Measurements from ENCODE around the gene EVA1C.

EVA1C gene

DNA sequence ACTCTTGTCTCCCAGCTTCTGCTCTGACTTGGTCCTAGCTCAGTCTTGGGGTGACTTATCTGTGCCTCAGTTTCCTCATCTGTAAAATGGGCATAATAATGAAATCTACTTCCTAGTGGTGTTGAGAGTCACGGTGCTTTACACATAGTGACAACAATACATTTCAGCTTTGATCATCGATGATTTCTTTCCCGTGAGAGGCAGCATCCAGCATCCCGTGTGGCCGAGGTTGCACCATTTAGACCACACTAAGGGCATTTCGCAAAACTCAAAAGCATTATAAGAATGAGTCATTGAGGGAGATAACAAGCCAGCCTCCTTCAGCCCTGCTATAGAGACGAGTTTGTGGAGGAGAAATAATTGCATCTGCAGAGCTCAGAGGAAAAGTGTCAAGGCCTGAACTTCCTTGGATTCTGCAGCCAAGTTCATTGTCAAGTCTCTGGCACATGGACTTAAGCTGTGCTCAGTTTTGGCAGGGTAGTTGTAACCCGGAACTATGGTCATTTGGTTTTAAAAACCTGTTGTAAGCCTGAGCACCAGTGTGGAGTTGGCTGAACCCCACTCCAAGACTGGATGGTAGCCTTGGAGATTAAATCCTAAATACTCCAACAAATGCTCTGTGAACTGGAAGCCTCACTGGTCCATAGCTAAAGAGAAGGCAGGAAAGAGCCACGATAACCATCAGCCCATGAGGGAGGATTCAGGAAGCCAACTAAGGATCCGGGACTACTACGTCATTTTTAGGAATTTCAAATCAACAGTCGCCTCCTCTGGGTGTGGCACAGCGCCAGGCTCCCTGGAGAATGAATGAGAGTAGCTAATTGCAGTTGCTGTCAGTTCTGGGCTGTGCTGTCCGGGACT is 108.6 kb downstream of the EVA1C start:
- TF ChIP-seq FOXP2 (optimal IDR thresholded peaks at IDR 0.05; ENCODE audit: borderline replicate concordance, extremely low read depth, extremely low read length, insufficient read depth) (no peak), POLR2AphosphoS5 (IDR thresholded peaks at IDR 0.05; ENCODE audit: low read depth, low read length) (peak; percentile 72; the same call in 1 of the 2 replicates), SIN3A (IDR thresholded peaks at IDR 0.05; ENCODE audit: borderline replicate concordance, insufficient read depth, low read length) (peak; percentile 97; the same call in 1 of the 2 replicates), TAF1 (IDR thresholded peaks at IDR 0.05; ENCODE audit: borderline replicate concordance, insufficient read depth, low read length) (peak; percentile 74; the same call in 1 of the 2 replicates)
- TF ChIP-seq, protein P1, sequence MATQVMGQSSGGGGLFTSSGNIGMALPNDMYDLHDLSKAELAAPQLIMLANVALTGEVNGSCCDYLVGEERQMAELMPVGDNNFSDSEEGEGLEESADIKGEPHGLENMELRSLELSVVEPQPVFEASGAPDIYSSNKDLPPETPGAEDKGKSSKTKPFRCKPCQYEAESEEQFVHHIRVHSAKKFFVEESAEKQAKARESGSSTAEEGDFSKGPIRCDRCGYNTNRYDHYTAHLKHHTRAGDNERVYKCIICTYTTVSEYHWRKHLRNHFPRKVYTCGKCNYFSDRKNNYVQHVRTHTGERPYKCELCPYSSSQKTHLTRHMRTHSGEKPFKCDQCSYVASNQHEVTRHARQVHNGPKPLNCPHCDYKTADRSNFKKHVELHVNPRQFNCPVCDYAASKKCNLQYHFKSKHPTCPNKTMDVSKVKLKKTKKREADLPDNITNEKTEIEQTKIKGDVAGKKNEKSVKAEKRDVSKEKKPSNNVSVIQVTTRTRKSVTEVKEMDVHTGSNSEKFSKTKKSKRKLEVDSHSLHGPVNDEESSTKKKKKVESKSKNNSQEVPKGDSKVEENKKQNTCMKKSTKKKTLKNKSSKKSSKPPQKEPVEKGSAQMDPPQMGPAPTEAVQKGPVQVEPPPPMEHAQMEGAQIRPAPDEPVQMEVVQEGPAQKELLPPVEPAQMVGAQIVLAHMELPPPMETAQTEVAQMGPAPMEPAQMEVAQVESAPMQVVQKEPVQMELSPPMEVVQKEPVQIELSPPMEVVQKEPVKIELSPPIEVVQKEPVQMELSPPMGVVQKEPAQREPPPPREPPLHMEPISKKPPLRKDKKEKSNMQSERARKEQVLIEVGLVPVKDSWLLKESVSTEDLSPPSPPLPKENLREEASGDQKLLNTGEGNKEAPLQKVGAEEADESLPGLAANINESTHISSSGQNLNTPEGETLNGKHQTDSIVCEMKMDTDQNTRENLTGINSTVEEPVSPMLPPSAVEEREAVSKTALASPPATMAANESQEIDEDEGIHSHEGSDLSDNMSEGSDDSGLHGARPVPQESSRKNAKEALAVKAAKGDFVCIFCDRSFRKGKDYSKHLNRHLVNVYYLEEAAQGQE (IDR thresholded peaks at IDR 0.05; ENCODE audit: insufficient read depth in 1 of 2, low read depth in 2 of 2, low read length in 2 of 2), result peak in 1 of 2 experiments; percentile 70; a peak in 1 of 4 replicates

DNA sequence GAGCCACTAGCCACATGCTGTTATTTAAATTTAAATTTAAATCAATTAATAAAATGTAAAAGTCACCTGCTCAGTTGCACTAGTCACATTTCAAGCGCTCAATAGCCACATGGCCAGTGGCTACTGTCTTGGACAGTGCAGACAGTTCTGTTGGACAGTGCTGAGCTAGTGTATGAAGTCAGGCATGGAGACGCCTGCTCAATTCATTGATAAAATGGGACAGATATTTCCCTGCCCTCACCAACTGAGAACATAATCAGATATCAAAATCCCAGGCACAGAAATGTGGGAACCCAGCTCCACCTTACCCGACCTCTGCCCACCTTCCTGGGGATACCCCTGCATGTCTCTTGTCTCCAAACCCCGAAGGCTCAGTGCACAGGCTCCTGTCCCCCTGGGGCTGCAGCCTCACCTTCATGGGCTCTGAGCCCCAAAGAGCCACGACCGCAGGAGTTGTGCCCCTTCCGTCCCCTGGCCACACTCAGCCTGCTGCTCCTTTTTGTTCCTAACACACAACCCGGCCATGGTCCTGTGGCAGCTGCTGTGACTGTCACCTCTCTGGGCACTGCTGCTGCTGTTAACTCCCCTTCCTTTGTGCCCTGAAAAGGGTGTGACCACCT is 109.3 kb downstream of the EVA1C start:
- TF ChIP-seq SIN3A (IDR thresholded peaks at IDR 0.05; ENCODE audit: borderline replicate concordance, insufficient read depth, low read length), result no peak
- TF ChIP-seq FOXP2 (optimal IDR thresholded peaks at IDR 0.05; ENCODE audit: borderline replicate concordance, extremely low read depth, extremely low read length, insufficient read depth), result no peak
- no peak for TF ChIP-seq TAF1 (IDR thresholded peaks at IDR 0.05; ENCODE audit: borderline replicate concordance, insufficient read depth, low read length)
- TF ChIP-seq, protein P1 (IDR thresholded peaks at IDR 0.05; ENCODE audit: insufficient read depth in 1 of 2, low read depth in 2 of 2, low read length in 2 of 2), result 0 out of 4 replicates have a peak, but pooled peaks of 1 of the 2 experiments have one; percentile 4
- TF ChIP-seq POLR2AphosphoS5 (IDR thresholded peaks at IDR 0.05; ENCODE audit: low read depth, low read length), result peak; percentile 21; the same call in 1 of the 2 replicates

DNA sequence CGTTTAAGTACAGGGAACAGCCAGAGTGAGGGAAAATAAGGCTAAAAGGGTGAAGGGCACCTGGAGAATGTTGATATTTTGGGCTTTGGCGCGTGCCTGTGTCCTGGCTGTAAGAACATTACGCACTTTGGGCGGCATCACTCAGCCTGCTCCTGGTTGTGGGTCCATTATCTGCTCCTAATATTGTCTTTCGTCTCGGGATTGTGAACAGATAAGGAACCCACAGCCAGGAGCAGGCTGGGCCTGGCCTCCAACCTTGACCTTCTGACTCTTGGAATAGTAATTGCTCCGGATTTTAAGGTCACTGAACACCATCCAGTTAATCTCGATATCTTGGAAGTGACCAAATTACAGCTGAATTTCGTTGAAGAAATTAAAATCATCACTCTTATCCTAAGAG is 111.0 kb downstream of the EVA1C start:
- TF ChIP-seq POLR2AphosphoS5 (IDR thresholded peaks at IDR 0.05; ENCODE audit: low read depth, low read length) (no peak), SIN3A (IDR thresholded peaks at IDR 0.05; ENCODE audit: borderline replicate concordance, insufficient read depth, low read length) (no peak), FOXP2 (optimal IDR thresholded peaks at IDR 0.05; ENCODE audit: borderline replicate concordance, extremely low read depth, extremely low read length, insufficient read depth) (no peak), TAF1 (IDR thresholded peaks at IDR 0.05; ENCODE audit: borderline replicate concordance, insufficient read depth, low read length) (no peak)
- TF ChIP-seq, protein P1 (IDR thresholded peaks at IDR 0.05; ENCODE audit: insufficient read depth in 1 of 2, low read depth in 2 of 2, low read length in 2 of 2), result no peak

DNA sequence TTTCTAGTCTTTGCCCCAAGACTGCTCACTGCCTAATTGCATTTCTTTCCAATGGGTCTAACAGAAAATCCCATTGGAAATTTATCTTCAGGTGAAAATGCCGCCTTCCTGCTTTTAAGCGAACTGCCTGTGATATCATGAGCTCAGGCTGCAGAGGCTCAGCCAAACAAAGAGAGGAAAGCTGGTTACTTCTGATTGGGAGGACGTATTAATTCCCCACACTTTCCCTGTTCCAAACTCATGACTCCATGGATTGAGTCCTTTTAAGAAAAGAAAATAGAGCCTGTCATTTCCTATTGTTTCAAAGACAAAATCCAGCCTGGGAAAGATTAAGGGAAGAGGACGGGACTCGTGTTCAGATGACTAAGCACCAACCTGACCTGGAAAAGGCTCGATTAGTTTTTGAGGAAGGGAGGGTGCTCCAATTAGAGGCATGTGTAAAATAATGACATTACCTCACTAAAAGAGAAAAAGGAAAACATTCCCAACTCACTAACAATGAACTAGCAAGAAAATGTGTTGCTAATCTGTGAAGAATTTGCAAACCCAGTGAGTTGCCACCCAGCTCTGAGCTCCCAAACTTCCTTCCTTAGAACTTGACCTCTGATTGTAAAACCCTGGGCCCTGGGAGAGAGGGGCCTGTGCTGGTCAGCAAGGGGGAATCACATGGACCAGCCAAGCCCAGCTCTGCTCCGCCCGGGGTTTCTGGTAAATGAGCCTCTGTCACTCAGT is 111.6 kb downstream of the EVA1C start:
- peak; percentile 52; the same call in 1 of the 2 replicates for TF ChIP-seq TAF1 (IDR thresholded peaks at IDR 0.05; ENCODE audit: borderline replicate concordance, insufficient read depth, low read length)
- TF ChIP-seq POLR2AphosphoS5 (IDR thresholded peaks at IDR 0.05; ENCODE audit: low read depth, low read length), result peak; percentile 45; the same call in 1 of the 2 replicates
- TF ChIP-seq, protein P1 (IDR thresholded peaks at IDR 0.05; ENCODE audit: insufficient read depth in 1 of 2, low read depth in 2 of 2, low read length in 2 of 2), result no peak
- TF ChIP-seq FOXP2 (optimal IDR thresholded peaks at IDR 0.05; ENCODE audit: borderline replicate concordance, extremely low read depth, extremely low read length, insufficient read depth), result no peak
- no peak for TF ChIP-seq SIN3A (IDR thresholded peaks at IDR 0.05; ENCODE audit: borderline replicate concordance, insufficient read depth, low read length)

Measured in PFSK-1 (cell line).